Measurements from ENCODE around the gene AMACR. TPM values are rescaled to one million over a fixed set of nuclear protein-coding genes. Genes with fewer than 3 reads are reported as not detected.

The AMACR gene
- total RNA-seq, 1 donor from 2014 or later = 6.0 TPM

DNA sequence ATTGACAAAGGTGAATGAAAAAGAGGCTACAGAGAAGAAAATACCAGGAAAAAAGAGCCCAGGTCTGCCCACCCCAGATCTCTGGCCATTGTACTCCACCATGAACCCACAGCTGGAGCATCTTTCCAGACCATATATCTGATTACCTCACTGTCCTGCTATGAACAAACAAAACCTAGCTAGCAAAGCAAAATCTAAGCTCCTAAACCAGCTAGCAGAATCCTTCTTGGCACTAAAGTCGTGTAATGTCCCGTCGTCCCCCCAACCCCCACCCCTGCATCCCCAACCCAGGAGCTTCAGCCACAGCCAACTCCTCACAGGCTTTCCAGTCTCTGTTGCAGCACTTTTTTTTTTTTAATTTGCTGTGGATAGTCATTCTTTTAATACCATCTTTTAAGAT is 32.6 kb upstream of the AMACR start:
- no peaks in the 10 kb centered on the region for H3K36me3 Mint-ChIP-seq (ENCODE audit: low read depth)
- H3K27me3 Mint-ChIP-seq = no peaks in the 10 kb centered on the region
- intact Hi-C loops (cut with micrococcal nuclease) = no loop called here
- no peaks in the 10 kb centered on the region for H3K9me3 Mint-ChIP-seq
- H3K27ac Mint-ChIP-seq = no peak overlapping the region
- H3K4me3 Mint-ChIP-seq = no peak overlapping the region
- ATAC-seq (ENCODE audit: low read depth) = no peak
- no peak for DNase-seq
- H3K4me1 Mint-ChIP-seq = peaks cover 17% of the 10 kb centered on the region
- no peak for TF ChIP-seq CTCF (IDR thresholded peaks at IDR 0.05)
- POLR2A ChIA-PET = no interaction called here
- CTCF ChIA-PET = no interaction called here

GRCh38 chr5:34039398-34040157 is 31.7 kb upstream of the AMACR start:
- Mint-ChIP-seq H3K27me3 (no peaks in the 10 kb centered on the region), H3K4me3 (no peak overlapping the region), H3K4me1 (peaks cover 17% of the 10 kb centered on the region), H3K9me3 (no peaks in the 10 kb centered on the region), H3K27ac (no peak overlapping the region), H3K36me3 (ENCODE audit: low read depth) (peaks cover 7% of the 10 kb centered on the region)
- ATAC-seq (ENCODE audit: low read depth) = no peak
- intact Hi-C loops (cut with micrococcal nuclease) = no loop called here
- ChIA-PET POLR2A (no interaction called here), CTCF (no interaction called here)
- TF ChIP-seq CTCF (IDR thresholded peaks at IDR 0.05) = no peak
- no peak for DNase-seq

- intact Hi-C loops (cut with micrococcal nuclease) = no loop called here
- Mint-ChIP-seq H3K9me3 (no peaks in the 10 kb centered on the region), H3K4me3 (no peak overlapping the region), H3K27ac (no peak overlapping the region), H3K27me3 (no peaks in the 10 kb centered on the region), H3K4me1 (peaks cover 17% of the 10 kb centered on the region), H3K36me3 (ENCODE audit: low read depth) (peaks cover 12% of the 10 kb centered on the region)
- DNase-seq (no peak), ATAC-seq (ENCODE audit: low read depth) (no peak)
- ChIA-PET CTCF (no interaction called here), POLR2A (no interaction called here)
- TF ChIP-seq CTCF (IDR thresholded peaks at IDR 0.05) = no peak
Measured at GRCh38 chr5:34038838-34039237, 31.0 kb upstream of the AMACR start.

DNA sequence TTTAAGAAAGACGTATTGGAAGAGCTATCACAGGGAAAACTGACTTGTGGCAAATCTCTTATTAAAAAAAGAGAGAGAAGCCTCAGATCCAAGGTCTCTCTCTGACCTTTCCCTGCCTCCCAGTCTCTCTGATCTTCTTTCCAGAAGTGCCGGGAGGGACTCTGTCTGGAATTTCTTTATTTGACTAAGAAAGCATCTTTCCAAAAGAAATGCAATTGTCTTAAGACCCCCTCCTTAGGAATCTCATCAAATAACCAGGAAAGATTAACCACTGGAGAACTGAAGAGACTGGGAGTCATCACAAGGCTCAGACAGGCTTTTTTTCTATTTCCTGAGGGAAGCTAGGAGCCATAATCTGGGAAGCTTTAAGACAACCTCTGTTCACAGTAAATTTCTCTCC is 30.5 kb upstream of the AMACR start:
- Mint-ChIP-seq H3K36me3 (ENCODE audit: low read depth) (peaks cover 14% of the 10 kb centered on the region), H3K4me1 (peaks cover 13% of the 10 kb centered on the region), H3K9me3 (no peaks in the 10 kb centered on the region), H3K27me3 (no peaks in the 10 kb centered on the region), H3K27ac (no peak overlapping the region), H3K4me3 (no peak overlapping the region)
- ChIA-PET POLR2A (no interaction called here), CTCF (no interaction called here)
- no peak for DNase-seq
- TF ChIP-seq CTCF (IDR thresholded peaks at IDR 0.05) = no peak
- ATAC-seq (ENCODE audit: low read depth) = no peak
- intact Hi-C loops (cut with micrococcal nuclease) = no loop called here

GRCh38 chr5:34037726-34038125 is 29.9 kb upstream of the AMACR start:
- peaks cover 20% of the 10 kb centered on the region for H3K36me3 Mint-ChIP-seq (ENCODE audit: low read depth)
- ChIA-PET CTCF (no interaction called here), POLR2A (no interaction called here)
- intact Hi-C loops (cut with micrococcal nuclease) = no loop called here
- no peaks in the 10 kb centered on the region for H3K27me3 Mint-ChIP-seq
- DNase-seq (no peak), ATAC-seq (ENCODE audit: low read depth) (no peak)
- no peak overlapping the region for H3K4me3 Mint-ChIP-seq
- TF ChIP-seq CTCF (IDR thresholded peaks at IDR 0.05) = no peak
- no peaks in the 10 kb centered on the region for H3K9me3 Mint-ChIP-seq
- H3K27ac Mint-ChIP-seq = no peak overlapping the region
- H3K4me1 Mint-ChIP-seq = peaks cover 8% of the 10 kb centered on the region

Data from activated B cell treated with CpG ODN at 0.5 μM for 24 hours (primary cell).